GM21723 (cell line): ENCODE measurements around the gene TNXB.
"Not testable (repeated sequence)": the region's sequence is repeated elsewhere in the genome, so short reads cannot be mapped to it uniquely, and the experiment has no call there.

Experiments
- ATAC-seq: cut with Tn5 transposase; IDR thresholded peaks from one replicate; pipeline ENCODE4 v1.9.1; 2021; ENCODE audit warnings: mild to moderate bottlenecking, moderate library complexity; ENCODE audit not compliant: unreplicated experiment

TNXB gene

DNA sequence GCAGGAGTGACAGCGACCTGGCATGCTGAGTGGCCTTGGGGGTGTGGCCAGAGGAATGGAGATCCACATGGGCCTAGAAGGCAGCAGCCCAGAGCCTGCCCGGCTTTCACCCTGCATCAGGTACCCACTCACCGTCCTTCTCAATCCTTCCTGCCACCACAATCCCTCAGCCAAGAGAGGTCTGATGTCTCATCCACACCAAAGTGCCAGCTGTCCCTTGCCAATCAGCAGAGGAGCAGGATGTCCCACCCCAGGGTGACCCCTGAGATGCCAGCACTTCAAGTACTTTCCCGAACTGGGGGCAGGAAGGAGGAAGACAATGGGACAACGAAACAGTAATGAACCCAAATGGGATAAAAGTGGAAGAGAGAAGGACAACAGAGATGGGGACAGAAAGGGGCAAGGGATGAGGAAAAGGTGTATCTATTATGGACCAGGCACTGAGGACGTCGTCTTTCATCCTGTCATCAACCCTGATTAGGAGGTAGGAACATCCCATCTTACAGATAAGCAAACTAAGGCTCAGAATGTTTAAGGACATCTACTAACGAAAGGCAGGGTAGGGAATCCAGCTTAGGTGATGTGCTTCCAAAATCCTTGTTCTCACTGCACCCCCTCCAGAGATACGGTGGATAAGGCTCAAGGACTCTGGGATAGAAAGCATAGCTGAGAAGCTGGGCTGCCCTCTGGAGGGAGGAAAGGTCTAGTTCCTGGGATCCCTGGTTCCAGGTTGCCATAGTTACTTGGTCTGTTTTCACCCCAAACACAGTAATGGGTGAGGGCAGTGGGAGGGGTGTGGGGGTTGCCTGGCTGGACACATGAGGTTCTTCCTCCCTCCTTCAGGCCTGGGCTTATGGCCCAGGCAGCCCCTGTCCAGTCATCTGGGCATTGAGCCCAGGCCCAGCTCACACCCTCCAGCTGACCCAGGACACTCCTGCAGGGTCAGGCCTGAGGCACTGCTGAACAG lies 4.5 kb upstream of the TNXB start:
- ATAC-seq: no peak

DNA sequence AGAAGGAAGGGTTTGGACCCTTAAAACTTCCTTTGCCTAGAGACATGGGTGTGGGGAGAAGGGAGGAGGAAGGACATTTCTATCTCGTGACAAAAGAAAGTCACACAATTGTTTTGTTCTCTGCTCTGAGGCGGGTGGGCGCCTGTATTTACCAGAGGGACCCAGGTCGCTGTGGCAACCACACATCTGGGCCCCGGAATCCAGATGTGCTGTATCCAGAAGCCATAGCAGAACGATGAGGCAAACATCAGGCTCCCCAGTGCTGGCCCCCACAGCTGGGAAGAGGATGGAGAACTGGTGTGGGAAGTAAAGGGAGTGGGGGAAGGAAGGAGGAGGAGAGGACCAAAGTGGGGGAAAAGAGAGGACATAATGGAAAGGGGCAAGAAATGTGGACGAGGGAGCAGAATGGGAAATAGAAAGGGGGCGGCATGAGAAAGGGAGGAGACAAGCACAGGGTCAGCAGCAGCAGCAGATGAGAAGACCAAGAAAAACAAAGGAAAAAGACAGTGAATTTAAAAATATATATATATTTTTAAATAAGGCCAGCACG lies 3.4 kb upstream of the TNXB start:
- no peak for ATAC-seq

DNA sequence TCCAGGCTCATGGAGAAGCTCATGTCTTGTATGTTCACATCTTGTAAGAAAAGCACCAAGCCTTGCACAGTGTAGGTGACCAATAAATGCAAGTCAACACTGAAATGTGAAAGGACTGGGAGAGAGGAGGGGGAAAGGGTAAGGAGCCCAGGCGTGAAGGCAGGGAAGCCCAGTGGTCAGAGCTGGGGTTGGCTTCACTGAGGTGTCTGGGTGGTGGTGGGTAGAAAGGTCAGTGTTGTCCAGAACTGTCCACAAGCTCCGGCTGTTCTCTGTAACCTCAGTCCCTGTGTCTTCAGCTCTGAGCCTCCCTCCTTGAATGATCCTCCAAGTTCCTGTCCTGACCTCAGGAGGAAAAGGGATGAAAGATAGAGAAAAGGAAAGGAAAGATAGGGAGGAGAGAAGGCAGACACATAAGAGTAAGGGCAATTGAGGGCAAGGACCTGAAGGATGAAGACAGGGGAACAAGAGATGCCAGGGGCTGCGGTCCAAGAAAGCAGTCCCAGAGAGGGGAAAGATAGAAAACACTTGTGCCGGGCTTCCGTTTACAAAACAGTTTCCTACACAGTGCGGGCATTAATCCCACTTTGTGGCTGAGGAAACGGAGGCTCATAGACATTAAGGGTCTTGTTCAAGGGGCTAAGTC lies 2.4 kb upstream of the TNXB start:
- ATAC-seq: no peak

DNA sequence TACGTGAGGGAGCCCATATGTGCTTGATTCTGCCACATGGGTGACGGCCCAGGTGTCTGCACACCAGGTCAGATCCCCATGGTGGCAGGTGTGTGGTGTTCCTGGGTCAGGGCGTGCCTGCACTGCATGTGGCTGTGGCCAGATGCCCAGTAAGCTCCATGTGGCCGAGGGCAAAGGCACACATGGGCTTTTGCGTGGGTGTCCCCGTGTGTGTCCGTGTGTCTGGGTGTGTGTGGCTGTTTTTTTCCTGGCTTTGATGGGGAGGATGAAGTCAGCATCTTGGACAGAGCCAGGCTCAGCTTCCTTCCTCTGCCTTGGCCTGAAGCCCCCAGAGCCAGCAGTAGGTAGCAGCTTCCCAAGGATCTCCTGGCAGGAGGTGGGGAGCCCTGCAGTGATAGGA lies 1.5 kb upstream of the TNXB start:
- no peak for ATAC-seq

DNA sequence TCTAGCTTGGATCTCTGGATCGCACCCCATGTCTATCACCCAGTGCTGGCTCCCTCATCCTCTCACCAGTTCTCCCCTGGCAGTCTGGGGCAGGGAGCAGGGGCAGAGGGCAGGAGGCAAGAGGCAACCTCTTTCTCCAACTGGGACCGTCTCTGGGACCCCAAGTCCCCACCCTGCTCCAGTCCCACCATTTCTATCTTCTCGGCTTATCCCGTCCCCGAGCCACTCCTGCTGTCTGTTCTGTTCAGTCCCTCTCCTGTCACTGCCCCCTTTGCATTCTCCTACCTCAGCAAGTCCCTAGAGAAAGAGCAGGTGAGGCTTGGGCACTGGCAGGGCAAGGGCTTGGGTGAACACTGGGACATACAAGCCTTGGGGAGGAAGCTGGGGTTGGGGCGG lies 625 bp upstream of the TNXB start:
- ATAC-seq: no peak

DNA sequence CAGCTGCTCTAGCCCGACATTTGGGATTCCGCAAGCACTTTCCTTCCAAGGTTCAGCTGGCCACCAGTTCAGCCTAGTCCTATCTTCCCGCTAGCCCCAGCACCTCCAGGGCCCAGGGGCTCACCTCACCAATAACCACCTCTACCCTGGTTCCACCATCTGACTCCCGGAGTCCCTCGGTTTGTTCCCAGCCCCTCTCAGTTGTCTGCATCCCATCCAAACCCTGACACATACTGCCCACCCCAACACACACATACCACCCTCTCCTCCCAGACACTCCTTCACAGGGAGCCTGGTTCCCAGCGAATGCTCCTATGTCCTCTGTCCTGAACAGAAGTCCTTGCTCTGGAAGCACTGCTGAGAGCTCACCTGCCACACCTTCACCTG lies 418 bp downstream of the TNXB start:
- no peak for ATAC-seq

DNA sequence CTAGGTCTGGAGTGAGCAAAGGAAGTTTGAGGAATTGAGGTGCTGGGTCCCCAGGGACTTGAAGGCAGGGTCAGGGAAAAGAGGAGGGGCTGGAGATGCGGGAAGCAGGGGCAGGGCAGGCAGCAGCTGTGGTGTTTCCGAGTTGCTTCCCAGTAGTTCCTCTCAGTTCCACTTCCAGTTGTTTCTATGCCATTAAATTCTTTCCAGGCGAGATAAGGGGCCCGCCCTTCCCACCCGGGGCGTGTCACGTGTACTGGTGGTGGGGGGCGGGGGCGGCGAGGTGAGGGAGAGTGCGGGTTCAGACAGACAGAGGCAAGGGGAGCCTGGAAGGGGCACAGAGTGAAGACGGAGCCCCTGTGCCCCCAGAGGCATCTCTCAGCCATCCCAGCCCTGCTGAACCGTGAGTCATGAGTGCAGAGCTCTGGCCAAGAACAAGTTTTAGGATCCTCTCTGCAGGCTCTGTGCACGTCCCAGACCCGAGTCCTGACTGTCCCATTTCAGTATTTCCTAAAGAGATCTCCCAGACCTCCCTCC lies 977 bp downstream of the TNXB start:
- no peak for ATAC-seq

DNA sequence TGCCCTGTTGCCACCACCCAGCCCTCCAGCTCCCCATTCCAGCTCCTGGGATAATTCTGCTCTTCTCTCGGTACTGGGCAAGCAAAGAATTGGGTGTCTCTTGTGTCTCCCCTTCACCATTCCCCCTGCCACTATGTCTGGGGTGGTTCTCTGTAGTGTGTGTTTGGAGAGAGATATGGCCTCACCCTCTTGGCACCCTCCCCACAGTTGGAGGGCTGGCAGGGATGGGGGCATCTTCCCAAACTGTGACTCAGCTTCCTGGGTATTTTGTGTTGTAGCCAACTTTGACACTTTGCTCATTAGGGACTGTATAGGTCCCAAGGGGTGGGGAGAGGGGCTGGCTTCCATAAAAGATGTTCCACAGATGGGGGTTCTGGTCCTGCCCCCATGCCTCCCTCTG lies 1.7 kb downstream of the TNXB start:
- no peak for ATAC-seq

DNA sequence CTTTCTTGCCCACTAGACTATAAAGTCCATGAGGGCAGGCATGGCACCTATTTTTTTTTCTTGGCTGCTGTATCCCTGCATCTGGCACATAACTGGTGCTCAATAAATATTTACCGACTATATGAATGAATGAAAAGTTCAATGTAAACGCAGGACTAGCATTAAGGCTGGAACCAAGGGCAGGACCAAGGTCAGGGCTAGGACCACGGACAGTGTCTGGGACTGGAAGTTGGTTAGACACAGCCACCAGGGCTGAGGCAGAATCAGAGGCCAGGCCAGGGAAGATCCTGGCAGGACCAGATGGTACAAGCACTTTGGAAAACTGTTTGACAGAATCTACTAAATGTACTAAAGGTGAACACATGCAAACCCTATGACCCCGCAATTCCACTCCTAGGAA lies 3.7 kb downstream of the TNXB start:
- ATAC-seq: no peak

DNA sequence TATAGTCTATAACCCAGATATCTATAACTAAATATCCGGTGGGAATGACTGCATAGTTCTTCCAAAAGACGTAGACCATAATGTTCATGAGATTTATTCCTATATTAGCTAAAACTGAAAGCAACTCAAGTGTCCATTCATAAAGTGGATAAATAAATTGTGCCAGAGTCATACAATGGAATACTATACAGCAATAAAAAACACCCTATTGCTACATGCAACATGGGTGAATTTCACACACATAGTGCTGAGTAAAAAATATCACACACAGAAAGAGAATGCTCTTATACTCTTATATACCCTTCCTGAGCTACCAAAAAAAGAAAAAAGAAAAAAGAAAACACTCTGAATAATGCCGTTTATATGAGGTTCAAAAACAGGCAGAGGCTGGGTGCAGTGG lies 6.9 kb downstream of the TNXB start:
- no peak for ATAC-seq

DNA sequence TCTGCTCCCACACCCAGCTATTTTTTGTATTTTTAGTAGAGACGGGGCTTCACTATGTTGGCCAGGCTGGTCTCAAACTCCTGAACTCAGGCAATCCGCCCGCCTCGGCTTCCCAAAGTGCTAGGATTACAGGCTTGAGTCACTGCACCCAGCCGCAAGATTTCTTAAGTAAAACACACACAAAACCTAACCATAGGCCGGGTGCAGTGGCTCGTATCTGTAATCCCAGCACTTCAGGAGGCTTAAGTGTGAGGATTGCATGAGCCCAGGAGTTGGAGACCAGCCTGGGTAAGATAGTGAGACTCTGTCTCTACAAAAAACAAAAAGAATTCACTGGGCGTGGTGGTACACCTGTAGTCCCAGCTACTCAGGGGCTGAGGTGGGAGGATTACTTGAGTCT lies 8.9 kb downstream of the TNXB start:
- ATAC-seq: not testable (repeated sequence)

DNA sequence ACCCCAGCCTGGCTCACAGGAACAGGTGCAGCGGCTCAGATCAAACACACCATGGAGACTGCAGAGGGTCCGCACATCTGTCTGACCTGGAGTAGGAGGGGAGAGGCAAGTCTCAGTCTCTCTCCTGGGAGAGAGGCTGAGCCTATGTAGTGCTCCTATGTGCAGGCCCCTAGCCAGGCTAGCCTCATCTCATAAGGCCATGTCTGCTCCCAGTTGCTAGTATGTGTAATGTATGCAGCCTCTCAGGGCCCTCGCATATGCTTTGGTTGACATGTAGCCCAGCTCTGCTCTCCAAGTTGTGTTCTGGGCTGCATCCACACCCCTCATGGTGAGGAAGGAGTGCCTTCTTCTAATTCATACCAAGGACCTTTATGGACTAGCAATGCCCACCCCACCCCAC lies 11.8 kb downstream of the TNXB start:
- no peak for ATAC-seq

DNA sequence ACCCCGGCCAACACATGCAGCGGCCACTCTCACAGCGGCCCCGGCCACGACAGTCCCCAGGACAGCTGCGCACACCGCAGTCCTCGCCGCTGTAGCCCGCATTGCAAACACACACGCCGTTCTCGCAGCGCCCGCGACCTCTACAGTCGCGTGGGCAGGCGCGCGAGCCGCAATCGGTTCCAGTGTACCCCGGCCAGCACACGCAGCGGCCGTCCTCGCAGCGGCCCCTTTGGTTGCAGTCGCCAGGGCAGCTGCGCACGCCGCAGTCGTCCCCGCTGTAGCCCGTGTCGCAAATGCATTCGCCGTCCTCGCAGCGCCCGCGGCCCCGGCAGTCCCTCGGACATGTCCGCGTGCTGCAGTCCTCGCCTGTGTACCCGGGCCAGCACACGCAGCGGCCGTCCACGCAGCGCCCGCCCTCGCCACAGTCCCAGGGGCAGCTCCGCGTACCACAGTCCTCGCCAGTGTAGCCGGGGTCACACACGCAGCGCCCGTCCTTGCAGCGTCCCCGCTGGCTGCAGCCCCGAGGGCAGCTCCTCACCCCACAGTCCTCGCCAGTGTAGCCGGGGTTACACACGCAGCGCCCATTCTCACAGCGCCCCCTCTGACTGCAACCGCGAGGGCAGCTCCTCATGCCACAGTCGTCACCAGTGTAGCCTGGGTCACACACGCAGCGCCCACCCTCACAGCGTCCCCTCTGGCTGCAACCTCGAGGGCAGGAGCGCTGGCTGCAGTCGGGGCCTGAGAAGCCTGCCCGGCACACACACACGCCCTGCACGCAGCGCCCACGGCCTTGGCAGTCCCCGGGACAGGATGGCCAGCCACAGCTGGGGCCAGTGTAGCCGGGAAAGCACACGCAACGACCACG lies 12.5 kb downstream of the TNXB start:
- no peak for ATAC-seq

DNA sequence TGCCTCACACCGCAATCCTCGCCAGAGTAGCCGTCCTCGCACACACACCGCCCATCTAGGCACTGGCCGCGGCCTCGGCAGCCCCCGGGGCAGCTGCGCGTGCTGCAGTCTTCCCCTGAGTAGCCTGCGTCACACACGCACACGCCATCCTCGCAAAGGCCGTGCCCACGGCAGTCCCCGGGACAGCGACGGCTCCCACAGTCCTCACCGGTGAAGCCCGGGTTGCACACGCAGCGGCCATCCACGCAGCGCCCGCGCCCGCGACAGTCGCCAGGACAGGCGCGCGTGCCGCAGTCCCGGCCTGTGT lies 13.1 kb downstream of the TNXB start:
- ATAC-seq: no peak

DNA sequence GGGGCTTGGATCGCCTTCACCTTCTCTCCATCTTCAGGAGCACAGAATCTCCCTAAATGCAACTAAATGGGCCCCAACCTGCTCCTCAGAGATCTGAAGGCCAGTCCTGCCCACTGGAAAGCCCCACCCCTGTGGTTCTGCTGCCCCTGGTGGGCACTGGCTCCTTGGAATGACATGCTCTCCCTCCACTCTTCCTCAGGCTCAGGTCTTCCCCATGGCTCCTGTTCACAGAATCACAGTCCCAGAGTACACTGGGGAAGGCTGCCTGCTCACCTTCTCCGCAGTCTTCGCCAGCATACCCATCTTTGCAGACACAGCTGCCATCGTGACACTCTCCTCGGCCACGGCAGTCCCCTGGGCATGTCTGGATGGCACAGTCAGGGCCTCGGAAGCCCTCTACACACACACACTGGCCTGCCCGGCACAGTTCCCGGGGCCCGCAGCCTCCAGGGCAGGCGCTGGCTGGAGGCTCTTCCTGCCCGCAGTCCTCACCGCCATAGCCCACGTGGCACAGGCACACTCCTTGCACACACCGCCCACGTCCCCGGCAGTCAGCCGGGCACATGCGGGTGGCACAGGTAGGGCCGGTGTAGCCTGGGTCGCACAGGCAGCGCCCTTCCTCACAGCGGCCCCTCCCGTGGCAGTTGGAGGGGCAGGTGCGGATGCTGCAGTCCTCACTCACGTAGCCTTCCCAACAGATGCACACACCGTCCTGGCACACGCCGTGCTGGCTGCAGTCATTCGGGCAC lies 13.6 kb downstream of the TNXB start:
- ATAC-seq: no peak

DNA sequence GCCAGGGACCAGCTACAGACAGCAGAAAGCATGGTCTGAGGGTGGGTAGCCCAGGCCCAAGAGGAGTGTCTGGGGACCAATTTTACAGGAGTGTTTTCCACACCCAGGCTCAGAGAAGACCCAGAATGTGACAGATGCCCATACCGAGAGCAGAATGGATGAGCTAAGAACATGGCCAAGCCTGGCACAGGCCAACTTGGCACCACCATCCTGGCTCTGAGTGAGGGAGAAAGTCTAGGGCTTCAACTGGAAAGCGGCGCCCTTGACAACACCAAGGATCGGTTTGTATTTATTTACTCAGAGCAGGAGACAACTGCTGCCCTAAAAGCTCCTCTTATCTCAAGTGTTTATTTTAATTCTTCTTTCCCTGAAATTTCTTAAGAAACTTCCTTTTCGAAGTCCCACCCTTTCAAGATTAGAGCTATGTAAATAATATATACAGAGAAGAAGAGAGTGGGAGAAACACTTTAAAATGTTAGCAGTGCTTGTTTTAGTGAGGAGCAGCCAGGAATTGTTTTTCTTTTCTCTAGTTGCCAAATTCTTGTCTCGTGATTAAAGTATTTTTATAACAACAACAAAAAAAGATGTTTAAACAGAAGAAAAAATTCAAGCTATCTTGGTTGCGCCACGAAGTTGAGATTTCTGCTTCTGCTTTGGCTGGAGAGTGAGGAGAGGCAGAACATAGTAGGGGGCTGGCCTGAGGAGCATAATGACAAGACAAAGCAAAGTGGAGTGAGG lies 16.2 kb downstream of the TNXB start:
- ATAC-seq: no peak

DNA sequence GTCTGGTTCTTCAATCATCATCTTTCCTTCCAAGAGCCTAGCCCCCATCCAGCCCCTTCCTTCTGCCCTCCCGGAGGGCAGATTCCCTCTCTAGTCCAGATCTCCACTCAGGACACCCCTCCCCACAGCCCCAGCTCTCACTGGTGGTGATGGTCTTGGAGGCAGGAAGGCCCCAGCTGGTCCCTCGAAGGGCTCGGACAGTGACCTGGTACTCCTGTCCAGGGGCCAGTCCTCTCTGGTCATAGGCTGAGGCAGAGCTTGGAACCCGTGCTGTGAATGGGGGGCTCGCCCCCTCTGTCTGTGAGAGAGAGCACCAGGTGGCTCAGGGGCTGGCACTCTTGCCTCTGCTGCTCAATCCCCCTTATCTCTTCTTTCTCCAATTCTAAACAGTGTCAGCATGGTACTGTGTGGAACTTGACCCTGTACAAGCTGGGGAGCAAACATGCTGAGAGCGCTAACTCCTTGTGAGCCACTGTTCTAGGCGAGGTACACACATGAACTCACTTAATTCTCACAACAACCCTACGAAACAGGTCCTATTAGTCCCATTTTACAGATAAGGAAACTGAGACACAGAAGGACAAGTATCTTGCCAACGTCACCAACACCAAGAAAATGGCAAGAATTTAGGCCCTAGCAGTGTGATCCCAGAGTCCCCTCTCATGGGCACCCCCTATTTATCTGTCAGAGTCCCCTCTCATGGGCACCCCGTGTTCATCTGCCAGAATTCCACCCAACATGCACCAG lies 19.9 kb downstream of the TNXB start:
- ATAC-seq: no peak

DNA sequence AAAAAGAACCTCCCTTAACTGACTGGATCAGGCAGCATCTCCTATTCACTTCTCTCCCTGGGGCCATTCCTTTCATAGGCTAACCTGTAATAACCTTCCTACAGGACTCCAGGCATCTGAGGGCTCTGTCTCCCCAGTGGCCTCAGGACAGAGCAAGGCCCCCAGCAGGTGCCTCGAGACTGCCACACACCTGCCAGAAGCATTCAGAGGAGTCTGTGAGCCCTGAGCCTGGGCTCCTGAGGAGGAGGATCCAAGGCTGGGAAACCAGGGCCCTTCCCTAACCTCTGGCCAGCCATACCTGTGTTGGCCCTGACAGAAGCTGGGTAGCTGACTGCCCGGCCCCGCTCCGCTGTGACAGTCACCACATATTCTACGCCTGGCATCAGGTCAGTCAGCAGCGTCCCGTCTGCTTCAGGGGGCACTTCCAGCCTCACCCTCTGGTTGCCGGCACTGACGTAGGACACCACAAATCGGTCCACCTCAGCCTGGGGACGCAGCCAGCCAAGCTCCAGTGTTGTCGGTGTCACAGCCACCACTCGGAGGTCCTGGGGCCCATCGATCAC lies 20.6 kb downstream of the TNXB start:
- ATAC-seq: no peak
